GM12873 (cell line): ENCODE data around the gene MGAT5B.

Experiments
- CTCF ChIP-seq: IDR thresholded peaks from 2 replicates; pipeline ENCODE4 v1.5.1; 2012; ENCODE audit warnings: low read depth, mild to moderate bottlenecking, moderate library complexity, low read length, control low read depth; ENCODE audit not compliant: insufficient read depth; ENCODE audit errors: missing control alignments

The MGAT5B gene

GRCh38 chr17:76940295-76940694, 72.1 kb downstream of the MGAT5B start:
- TF ChIP-seq CTCF, result no peak

- peak; percentile 27 for TF ChIP-seq CTCF
Observed at GRCh38 chr17:76940738-76941350, 72.6 kb downstream of the MGAT5B start.

GRCh38 chr17:76943202-76943601, 75.0 kb downstream of the MGAT5B start:
- TF ChIP-seq CTCF, result no peak

- TF ChIP-seq CTCF, result no peak
Observed at GRCh38 chr17:76943781-76944213, 75.6 kb downstream of the MGAT5B start.

- TF ChIP-seq CTCF, result no peak
Observed at GRCh38 chr17:76944477-76944876, 76.3 kb downstream of the MGAT5B start.

GRCh38 chr17:76946111-76946771, 78.0 kb downstream of the MGAT5B start:
- TF ChIP-seq CTCF, result no peak

GRCh38 chr17:76946772-76947135, 78.5 kb downstream of the MGAT5B start:
- no peak for TF ChIP-seq CTCF
